GM18907 (cell line): ENCODE results near the gene NKD2.

ENCODE experiments used
- ATAC-seq: cut with Tn5 transposase; IDR thresholded peaks from one replicate; pipeline ENCODE4 v1.9.1; 2021; ENCODE audit warnings: mild to moderate bottlenecking, moderate library complexity; ENCODE audit not compliant: unreplicated experiment

NKD2 gene

DNA sequence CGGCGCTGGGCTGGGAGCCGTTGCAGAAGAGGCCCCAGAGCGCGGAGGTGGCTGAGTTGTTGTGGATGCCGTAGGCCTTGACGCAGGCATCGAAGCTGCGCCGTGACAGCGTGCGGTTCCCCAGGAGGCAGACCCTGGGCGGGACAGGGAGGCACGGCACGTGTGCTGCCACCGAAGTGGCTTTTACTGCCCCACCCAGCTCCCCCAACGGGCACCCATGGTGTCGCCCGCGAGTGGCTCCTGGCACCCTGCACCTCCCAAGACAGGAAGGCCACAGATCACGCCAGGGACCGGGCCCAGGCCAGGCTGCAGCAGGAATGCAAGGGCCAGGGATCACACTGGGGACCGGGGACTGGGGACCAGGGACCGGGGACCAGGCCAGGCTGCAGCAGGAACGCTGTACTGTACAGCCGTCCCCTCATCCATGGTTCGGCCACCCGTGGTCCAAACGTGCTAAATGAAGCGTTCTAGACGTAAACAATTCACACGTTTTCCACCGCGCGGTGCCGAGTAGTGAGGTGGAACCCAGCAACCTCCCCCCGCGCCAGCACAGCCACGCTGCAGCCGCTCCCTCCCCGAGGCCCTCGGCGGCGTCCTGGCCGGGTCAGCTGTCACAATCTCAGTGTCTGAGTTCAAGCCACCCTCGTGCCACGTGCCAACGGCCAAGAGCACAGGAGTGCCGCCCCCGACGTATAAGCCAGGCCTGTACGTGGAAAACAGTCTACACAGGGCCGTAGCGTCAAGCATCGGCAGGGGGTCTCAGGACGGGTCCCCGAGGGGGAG lies 75.4 kb downstream of the NKD2 start:
- no peak for ATAC-seq

DNA sequence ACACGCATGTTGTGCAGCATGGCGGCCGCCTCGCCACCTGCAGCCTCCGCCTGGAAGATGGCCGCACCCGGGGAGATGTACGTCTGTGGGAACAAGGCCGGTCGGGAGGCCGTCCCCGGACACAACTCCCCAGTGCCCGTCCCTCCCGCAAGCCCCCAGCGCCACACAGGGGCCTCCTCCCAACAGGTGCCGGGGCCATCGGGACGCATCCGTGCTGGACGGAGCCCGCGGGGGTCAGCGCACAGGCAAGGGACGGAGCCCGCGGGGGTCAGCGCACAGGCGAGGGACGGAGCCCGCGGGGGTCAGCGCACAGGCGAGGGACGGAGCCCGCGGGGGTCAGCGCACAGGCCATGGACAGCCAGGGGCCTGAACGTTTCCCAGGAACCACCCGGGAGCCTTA lies 76.8 kb downstream of the NKD2 start:
- no peak for ATAC-seq

DNA sequence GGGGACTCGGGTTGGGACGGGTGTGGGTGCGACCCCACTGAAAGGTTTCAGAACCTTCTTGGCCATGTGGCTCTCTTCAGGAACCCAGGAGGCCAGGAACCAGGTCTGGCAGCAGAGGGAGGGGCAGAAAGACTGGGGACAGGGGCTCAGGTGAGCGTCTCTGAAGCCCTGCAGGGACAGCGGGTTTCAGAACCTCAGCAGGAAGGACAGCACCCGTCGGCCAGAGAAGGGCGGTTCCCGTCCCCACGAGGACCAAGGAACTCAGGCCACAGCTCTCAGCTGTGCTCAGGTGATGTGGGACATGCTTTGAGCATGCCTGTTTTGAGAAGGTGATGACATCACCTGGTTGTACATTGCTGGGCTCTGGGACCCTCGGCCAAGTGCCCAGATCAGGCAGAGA lies 77.5 kb downstream of the NKD2 start:
- no peak for ATAC-seq

DNA sequence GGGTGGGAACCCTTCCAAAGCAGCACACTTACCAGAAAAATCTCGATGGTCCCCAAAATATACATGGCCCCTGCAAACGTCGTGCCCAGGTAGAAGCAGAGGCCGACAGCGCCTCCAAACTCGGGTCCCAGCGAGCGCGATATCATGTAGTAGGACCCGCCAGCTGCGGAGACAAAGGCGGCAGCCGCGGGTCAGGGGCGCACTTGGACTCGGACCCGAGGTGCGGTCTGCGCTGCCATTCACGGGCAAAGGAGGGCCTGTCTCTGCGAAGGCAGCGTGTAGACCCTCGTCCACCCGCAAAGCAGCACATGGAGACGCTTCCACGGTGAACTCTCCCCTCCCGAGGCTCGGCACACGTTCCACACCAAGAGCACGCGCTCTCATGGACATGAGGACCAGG lies 78.3 kb downstream of the NKD2 start:
- ATAC-seq, result no peak

DNA sequence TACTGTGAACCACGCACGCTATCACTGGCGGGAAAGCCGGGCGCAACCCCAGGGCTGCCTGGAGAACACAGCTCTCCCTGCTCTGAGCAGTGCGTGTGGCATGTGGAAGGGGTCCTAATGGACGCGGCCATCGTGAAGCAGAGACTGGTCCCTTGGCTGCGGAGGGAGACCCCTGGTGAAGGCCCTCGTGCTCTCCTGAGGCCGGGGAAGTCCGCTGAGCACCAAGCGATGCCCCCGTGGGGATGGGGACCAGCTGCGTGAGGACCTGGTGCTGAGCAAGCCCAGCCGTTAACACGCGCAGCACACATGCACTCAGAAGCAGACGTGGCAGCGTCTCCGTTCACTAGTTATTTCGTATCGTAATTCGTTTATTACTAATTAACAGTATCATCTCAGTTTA lies 78.8 kb downstream of the NKD2 start:
- ATAC-seq, result no peak

DNA sequence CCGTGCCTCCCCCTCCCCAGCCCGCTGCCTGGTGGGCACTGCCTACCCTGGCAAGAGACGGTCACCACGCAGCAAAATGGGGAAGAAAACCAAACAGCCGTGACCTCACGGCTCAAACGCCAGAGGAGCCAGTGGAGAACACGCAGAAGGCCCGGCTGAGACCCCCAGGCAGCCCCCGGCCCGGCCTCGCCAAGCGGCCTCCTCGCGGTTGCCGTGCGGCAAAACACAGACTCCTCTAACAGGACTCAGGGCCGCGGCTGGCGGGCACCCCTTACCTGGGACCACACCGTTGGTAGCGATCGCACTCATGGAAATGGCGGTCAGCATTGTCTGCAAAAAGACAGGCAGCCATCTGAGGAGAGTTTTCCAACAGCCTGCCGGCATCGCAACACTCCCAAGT lies 79.4 kb downstream of the NKD2 start:
- no peak for ATAC-seq
